NB4 (cell line): ENCODE data around the gene ARID1B.

Experiments
- DNase-seq: peaks from one replicate; pipeline ENCODE4 v3.0.0; 2010; ENCODE audit warnings: low read depth
- H3K4me3 ChIP-seq: one replicate; pipeline ENCODE4 v1.5.1; 2011; ENCODE audit warnings: mild to moderate bottlenecking, low read depth, low read length, moderate library complexity
- MYC ChIP-seq: IDR thresholded peaks from 2 replicates; pipeline ENCODE4 v1.6.1; 2011; ENCODE audit warnings: low read depth, low read length
- POLR2A ChIP-seq: IDR thresholded peaks from 2 replicates; pipeline ENCODE4 v1.6.1; 2011; ENCODE audit warnings: mild to moderate bottlenecking; ENCODE audit not compliant: insufficient read length; ENCODE audit errors: extremely low read depth
- TF ChIP-seq, protein P1 (sequence below): IDR thresholded peaks from 2 replicates; pipeline ENCODE4 v1.6.1; 2011; ENCODE audit warnings: low read depth, low read length
- TF ChIP-seq, protein P2 (sequence below): IDR thresholded peaks from one replicate; pipeline ENCODE4 v1.5.1; 2012; ENCODE audit warnings: low read depth, low read length

ARID1B gene

DNA sequence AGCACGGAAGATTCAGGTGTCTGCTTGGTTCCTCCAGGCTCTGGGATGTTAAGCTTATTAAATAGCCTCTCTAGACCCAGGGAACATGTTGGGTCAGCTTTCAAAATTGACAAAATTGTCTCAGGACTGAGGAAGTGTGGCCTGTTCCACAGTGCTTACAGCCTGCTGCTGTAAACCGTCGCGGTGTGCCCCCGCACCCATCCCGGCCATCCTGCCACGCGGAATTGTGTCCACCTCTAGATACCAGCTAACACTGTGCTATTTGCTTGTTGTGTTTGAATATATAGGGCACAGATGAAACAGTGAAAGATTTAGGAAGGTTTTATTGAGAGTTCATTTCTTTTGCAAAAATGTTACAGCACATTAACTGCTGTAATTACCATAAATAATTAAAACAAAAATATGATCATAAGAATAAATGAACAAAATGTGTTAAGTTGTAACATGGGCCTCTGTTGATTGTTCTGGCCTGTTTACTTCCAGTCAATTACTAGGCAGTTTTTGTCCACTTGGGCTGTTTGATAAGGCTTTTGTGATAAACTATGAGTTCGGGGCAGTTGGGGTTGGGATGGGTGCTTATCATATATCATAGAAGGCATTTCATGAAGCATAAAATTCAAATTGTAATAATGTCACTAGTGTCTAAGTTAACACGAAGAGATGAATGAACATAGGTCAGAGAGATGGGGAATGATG, 77.4 kb downstream of the ARID1B start:
- H3K4me3 ChIP-seq, result no peak overlapping the region
- no peak for DNase-seq
- TF ChIP-seq, protein P1, sequence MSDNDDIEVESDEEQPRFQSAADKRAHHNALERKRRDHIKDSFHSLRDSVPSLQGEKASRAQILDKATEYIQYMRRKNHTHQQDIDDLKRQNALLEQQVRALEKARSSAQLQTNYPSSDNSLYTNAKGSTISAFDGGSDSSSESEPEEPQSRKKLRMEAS, result no peak
- TF ChIP-seq POLR2A (no peak), MYC (no peak)
- TF ChIP-seq, protein P2, sequence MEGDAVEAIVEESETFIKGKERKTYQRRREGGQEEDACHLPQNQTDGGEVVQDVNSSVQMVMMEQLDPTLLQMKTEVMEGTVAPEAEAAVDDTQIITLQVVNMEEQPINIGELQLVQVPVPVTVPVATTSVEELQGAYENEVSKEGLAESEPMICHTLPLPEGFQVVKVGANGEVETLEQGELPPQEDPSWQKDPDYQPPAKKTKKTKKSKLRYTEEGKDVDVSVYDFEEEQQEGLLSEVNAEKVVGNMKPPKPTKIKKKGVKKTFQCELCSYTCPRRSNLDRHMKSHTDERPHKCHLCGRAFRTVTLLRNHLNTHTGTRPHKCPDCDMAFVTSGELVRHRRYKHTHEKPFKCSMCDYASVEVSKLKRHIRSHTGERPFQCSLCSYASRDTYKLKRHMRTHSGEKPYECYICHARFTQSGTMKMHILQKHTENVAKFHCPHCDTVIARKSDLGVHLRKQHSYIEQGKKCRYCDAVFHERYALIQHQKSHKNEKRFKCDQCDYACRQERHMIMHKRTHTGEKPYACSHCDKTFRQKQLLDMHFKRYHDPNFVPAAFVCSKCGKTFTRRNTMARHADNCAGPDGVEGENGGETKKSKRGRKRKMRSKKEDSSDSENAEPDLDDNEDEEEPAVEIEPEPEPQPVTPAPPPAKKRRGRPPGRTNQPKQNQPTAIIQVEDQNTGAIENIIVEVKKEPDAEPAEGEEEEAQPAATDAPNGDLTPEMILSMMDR, result no peak

DNA sequence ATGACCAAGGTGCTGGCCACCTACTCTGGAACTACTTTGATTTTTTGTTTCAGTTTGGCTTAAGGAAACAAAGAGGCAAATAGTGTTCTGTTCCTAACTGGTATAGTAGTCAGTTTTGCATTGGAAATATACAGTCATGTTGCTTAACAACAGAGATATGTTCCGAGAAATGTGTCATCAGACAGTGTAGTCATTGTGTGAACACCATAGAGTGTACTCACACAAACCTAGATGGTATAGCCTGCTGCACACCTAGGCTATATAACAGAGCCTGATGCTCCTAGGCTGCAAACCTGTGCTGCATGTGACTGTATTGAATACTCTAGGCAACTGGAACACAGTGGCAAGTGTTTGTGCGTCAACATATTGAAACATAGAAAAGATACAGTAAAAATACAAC, 80.4 kb downstream of the ARID1B start:
- H3K4me3 ChIP-seq, result no peak overlapping the region
- TF ChIP-seq, protein P1, result no peak
- TF ChIP-seq, protein P2, result no peak
- no peak for TF ChIP-seq POLR2A
- no peak for TF ChIP-seq MYC
- DNase-seq, result no peak

DNA sequence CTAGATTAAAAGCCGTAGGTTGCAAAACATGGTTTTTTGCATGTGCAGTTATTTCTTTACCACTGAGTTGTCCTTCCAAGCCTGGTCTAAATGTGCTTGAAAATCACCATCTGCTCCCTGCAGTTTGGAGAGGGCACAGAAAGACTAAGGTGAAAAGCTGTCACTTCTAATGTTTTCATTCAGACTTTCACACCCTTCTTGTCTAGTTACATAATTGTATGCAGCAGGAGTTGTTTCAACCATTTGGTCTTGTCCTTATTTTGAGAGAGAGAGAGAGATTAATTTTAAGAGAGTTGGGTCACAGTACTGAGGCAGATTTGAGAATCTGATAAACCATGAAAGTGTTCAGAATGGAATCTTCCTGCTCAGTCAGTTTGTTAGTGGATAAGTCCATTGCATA, 82.5 kb downstream of the ARID1B start:
- no peak overlapping the region for H3K4me3 ChIP-seq
- DNase-seq, result no peak
- TF ChIP-seq, protein P1, result no peak
- TF ChIP-seq POLR2A (no peak), MYC (no peak)
- TF ChIP-seq, protein P2, result no peak

DNA sequence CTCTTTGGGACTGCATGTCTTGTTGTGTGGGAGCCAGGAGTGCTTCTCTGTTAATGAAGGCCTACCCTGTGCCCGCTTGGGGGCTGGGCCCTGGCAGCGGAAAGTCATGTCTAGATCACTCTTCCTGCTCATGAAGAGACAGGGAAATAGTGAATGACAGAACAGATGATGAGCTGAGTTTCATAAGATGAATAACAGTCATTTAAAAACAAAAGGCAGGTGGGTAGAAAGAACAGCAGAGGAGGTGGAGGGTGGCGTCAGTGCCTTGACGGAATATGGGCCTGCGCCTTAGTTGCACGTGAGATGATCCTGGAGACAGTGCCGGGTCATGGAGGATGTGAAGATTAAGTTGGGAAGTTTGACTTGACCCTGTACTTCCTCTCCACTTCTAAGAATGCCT, 85.5 kb downstream of the ARID1B start:
- no peak for DNase-seq
- TF ChIP-seq MYC (no peak), POLR2A (no peak)
- TF ChIP-seq, protein P2, result no peak
- TF ChIP-seq, protein P1, result no peak
- H3K4me3 ChIP-seq, result no peak overlapping the region

GRCh38 chr6:156863504-156863903, 86.3 kb downstream of the ARID1B start:
- DNase-seq, result no peak
- H3K4me3 ChIP-seq, result no peak overlapping the region
- TF ChIP-seq, protein P1, result no peak
- TF ChIP-seq, protein P2, result no peak
- no peak for TF ChIP-seq POLR2A
- TF ChIP-seq MYC, result no peak
